GM21619 (cell line): ENCODE data around the gene RYR2.
"Not testable (repeated sequence)": the region's sequence is repeated elsewhere in the genome, so short reads cannot be mapped to it uniquely, and the experiment has no call there.

ENCODE experiments used
- ATAC-seq: cut with Tn5 transposase; IDR thresholded peaks from one replicate; pipeline ENCODE4 v1.9.1; 2021; ENCODE audit not compliant: unreplicated experiment

RYR2 gene

GRCh38 chr1:237140986-237141385, 99.0 kb downstream of the RYR2 start:
- ATAC-seq: no peak

- no peak for ATAC-seq
Observed at GRCh38 chr1:237141502-237141901, 99.5 kb downstream of the RYR2 start.

- ATAC-seq: no peak
Observed at GRCh38 chr1:237145379-237146135, 103.6 kb downstream of the RYR2 start.

- ATAC-seq: no peak
Observed at GRCh38 chr1:237146241-237146640, 104.3 kb downstream of the RYR2 start.

GRCh38 chr1:237149857-237150256, 107.9 kb downstream of the RYR2 start:
- ATAC-seq: no peak

- ATAC-seq: not testable (repeated sequence)
Observed at GRCh38 chr1:237151979-237152378, 110.0 kb downstream of the RYR2 start.

GRCh38 chr1:237152506-237153335, 110.7 kb downstream of the RYR2 start:
- no peak for ATAC-seq

- ATAC-seq: no peak
Observed at GRCh38 chr1:237154157-237154556, 112.2 kb downstream of the RYR2 start.

- ATAC-seq: no peak
Observed at GRCh38 chr1:237164406-237165352, 122.7 kb downstream of the RYR2 start.

GRCh38 chr1:237166086-237166485, 124.1 kb downstream of the RYR2 start:
- no peak for ATAC-seq

GRCh38 chr1:237166593-237167101, 124.7 kb downstream of the RYR2 start:
- no peak for ATAC-seq

GRCh38 chr1:237170149-237170548, 128.2 kb downstream of the RYR2 start:
- ATAC-seq: no peak

GRCh38 chr1:237171454-237172117, 129.6 kb downstream of the RYR2 start:
- ATAC-seq: no peak

- ATAC-seq: no peak
Observed at GRCh38 chr1:237172118-237172485, 130.1 kb downstream of the RYR2 start.

- no peak for ATAC-seq
Observed at GRCh38 chr1:237179503-237179902, 137.5 kb downstream of the RYR2 start.

GRCh38 chr1:237180256-237180655, 138.3 kb downstream of the RYR2 start:
- ATAC-seq: no peak

GRCh38 chr1:237181743-237182317, 139.8 kb downstream of the RYR2 start:
- ATAC-seq: no peak

- no peak for ATAC-seq
Observed at GRCh38 chr1:237183963-237184540, 142.1 kb downstream of the RYR2 start.

- no peak for ATAC-seq
Observed at GRCh38 chr1:237186675-237187074, 144.7 kb downstream of the RYR2 start.

- ATAC-seq: no peak
Observed at GRCh38 chr1:237187842-237188241, 145.9 kb downstream of the RYR2 start.
